D721Med (cell line): ENCODE data around the gene TGM6.

Source experiments
- DNase-seq: peaks from one replicate; pipeline ENCODE4 v3.0.0; 2011; ENCODE audit warnings: low spot score; ENCODE audit not compliant: insufficient read length
- FAIRE-seq: peaks from 2 replicates; lab custom pipeline; 2011; peaks lifted over from hg19 to GRCh38; lab: Jason Lieb, UNC
- TF ChIP-seq, protein P1 (sequence below): IDR thresholded peaks from 2 replicates; pipeline ENCODE4 v1.5.1; 2012; ENCODE audit warnings: mild to moderate bottlenecking, control low read depth; ENCODE audit not compliant: insufficient read depth; ENCODE audit errors: missing control alignments

TGM6 gene

DNA sequence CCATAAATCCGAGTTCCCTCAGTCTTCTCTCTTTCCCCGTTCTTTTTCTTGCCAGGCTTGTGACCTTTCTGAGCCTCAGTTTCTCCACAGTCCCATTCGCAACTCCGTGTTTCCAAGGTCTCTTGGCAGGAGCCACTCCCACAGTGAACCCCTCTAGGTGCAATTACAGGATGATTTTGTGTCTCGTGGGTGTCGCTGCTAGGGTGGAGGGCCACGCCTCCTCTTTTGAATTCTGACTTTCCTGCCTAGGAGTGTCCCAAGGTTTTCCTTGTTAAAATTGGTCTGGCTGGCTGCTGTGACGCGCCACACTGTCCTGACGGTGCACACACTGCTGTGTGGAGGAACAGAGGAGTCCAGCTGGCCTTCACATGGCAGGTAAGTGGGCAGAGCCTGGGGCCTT lies at the start of gene TGM6:
TSS of gene TGM6 (plus strand) at position 301 of the 400 bp plus-strand sequence. CDS start at position 369, 68 bp downstream.
- TF ChIP-seq, protein P1, sequence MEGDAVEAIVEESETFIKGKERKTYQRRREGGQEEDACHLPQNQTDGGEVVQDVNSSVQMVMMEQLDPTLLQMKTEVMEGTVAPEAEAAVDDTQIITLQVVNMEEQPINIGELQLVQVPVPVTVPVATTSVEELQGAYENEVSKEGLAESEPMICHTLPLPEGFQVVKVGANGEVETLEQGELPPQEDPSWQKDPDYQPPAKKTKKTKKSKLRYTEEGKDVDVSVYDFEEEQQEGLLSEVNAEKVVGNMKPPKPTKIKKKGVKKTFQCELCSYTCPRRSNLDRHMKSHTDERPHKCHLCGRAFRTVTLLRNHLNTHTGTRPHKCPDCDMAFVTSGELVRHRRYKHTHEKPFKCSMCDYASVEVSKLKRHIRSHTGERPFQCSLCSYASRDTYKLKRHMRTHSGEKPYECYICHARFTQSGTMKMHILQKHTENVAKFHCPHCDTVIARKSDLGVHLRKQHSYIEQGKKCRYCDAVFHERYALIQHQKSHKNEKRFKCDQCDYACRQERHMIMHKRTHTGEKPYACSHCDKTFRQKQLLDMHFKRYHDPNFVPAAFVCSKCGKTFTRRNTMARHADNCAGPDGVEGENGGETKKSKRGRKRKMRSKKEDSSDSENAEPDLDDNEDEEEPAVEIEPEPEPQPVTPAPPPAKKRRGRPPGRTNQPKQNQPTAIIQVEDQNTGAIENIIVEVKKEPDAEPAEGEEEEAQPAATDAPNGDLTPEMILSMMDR: no peak

DNA sequence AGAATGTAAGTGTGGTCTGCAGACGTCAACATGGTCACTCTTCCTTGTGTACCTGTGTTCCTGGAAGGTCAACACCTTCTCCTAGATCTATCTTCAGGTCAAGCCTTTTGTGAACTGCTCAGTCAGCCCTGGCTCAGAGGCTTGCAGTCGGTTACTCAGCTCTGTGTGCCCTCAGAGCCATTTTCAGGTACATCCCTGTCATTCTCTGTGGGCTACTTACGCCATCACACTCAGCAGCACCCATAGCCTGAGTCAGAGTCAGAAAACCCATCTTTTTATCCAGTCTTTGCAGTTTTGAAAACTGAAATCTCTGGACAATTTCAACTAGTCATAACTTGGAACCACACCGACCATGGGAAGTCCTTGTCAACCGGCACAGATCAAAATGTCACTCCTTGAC lies 49.6 kb upstream of the TGM6 start:
- TF ChIP-seq, protein P1: no peak
- FAIRE-seq (no peak), DNase-seq (no peak)

More for the DNA sequence above, at the start of gene TGM6:
- no peak for FAIRE-seq
- no peak for DNase-seq

DNA sequence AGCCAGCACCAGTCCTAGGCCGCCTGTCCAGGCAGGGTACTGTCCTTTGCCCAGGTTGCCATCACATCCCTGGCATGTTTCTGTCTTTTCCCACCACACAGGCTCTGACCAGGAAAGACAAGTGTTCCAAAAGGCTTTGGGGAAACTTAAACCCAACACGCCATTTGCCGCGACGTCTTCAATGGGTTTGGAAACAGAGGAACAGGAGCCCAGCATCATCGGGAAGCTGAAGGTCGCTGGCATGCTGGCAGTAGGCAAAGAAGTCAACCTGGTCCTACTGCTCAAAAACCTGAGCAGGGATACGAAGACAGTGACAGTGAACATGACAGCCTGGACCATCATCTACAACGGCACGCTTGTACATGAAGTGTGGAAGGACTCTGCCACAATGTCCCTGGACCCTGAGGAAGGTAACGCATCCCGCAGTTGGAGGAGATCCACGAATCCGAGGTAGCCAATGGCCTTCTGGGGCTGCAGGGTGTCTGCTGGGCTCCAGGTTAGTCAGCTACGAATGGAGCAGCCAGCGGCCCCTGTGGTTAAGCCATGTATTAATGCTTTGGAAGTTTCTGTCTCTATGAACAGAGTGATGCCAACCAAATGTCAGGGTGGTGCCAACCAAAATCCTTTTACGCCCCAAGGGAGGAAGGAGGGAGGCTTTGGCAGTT lies 48.7 kb upstream of the TGM6 start:
- no peak for DNase-seq
- FAIRE-seq: no peak
- TF ChIP-seq, protein P1: no peak

DNA sequence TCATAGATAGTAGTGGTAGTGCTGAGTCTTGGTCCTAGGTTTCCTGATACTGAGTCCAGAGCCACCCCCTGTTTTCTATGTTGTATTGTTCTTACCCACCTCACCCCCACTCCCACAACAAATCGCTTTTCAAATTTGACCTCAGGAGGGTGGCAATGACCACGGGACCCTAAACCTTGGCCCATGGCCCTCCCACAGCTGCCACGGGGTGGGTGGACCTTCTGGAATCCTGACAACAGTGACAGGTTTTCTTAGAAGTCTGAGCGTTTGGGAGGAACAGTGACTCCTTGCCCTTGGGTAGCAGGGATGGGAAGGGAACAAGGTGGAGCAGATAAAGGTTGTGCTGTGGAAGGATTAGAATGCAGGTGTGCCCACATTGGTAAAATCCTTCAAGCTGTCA lies 48.0 kb upstream of the TGM6 start:
- FAIRE-seq (no peak), DNase-seq (no peak)
- TF ChIP-seq, protein P1: no peak

DNA sequence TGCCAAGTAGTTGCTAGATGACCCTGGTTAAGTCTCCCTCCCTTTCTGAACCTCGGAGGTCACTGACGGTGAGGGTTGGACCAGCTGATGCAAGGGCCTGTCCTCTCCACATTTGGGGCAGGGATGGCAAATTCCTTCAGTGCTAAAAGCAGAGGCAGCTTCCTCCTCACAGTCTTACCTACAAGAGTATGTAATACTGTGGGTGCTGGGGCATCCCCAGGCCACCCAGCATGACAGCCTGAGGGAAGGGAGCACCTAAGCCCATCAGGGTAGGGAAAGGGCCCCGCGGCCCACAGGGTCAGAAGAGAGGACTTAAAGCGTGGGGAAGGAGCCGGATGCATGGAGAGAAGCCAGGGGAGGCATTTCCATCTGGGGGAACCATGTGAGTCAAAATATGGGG lies 46.9 kb upstream of the TGM6 start:
- FAIRE-seq (no peak), DNase-seq (no peak)
- TF ChIP-seq, protein P1: no peak

DNA sequence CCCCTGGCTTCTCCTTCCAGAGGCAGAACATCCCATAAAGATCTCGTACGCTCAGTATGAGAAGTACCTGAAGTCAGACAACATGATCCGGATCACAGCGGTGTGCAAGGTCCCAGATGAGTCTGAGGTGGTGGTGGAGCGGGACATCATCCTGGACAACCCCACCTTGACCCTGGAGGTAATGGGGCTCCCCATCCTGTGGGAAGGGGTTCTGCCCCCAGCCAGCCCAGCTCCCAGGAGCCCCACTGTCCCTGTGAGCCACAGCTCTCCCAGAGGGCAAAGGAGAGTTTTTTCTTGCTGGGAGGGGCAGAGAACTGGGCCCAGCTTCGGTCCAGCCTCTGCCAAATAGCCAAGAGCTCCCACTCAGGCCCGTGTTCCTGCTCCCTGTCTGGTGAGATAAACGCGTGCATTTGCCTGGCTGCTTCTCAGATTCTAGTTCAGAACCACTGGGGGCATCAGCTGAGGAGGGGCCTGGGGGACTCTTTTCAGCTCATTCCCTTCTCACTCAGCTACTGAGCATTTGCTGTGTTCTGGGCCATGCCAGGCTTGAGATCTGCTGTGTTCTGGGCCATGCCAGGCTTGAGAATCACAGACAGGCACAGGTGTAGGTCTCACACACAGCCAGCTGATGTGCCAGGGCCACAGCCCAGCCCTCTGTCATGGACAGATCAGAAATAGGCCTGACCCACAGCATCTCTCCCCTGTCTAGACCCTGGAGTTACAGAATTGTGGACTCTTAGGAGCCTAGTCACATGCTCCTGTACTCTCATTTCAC lies 45.4 kb upstream of the TGM6 start:
- FAIRE-seq: no peak
- DNase-seq: no peak
- TF ChIP-seq, protein P1: no peak

DNA sequence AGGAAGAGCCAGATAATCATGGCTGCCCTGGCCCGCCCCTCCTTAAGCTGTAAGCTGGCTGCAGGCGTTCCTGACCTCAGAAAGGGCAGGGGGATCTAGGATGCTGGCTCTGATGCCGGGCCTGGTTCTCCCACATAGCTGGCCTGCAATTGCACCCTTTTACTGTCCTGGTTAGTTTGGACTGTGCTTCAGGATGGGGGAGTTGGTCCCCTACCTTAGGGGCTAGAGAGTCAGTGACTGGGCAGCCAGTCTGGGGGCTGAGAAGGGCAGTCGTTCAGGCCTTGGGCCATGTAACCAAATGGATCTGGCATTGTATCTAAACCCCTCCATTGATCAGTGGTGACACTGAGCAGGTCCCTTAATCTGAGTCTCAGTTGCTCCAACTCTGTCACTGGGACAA lies 44.2 kb upstream of the TGM6 start:
- TF ChIP-seq, protein P1: no peak
- no peak for DNase-seq
- FAIRE-seq: no peak
